HEK293T (cell line): Measurements from ENCODE around the gene NUP58.

Experiments
- ELF4 ChIP-seq: fragments of 450-650 bp; IDR thresholded peaks from 2 replicates; pipeline ENCODE4 v1.6.1; 2017; ENCODE audit warnings: antibody characterized with exemption
- FOXM1 ChIP-seq: fragments of 450-650 bp; IDR thresholded peaks from 2 replicates; pipeline ENCODE4 v1.6.1; 2017; ENCODE audit warnings: mild to moderate bottlenecking, borderline replicate concordance
- SUZ12 ChIP-seq: fragments of 450-650 bp; IDR thresholded peaks from 2 replicates; pipeline ENCODE4 v1.6.1; 2016; ENCODE audit warnings: mild to moderate bottlenecking
- TF ChIP-seq, protein P1 (sequence below): fragments of 450-650 bp; IDR thresholded peaks from 2 replicates; pipeline ENCODE4 v1.6.1; 2016

DNA sequence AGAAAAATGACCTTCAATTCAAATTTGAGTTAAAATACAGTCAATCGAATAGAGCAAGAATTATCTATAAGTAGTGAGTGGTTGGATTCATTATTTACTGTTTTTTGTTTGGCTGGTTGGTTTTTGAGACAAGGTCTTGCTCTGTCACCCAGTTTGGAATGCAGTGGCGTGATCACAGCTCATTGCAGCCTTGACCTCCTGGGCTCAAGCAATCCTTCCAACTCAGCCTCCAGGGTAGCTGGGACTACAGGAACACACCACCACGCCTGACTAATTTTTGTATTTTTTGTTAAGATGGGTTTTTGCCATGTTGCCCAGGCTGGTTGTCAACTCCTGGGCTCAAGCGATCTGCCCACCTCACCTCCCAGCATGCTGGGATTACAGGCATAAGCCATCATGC lies 39.2 kb upstream of the NUP58 start:
- TF ChIP-seq SUZ12 (no peak), FOXM1 (no peak), ELF4 (no peak)
- TF ChIP-seq, protein P1, sequence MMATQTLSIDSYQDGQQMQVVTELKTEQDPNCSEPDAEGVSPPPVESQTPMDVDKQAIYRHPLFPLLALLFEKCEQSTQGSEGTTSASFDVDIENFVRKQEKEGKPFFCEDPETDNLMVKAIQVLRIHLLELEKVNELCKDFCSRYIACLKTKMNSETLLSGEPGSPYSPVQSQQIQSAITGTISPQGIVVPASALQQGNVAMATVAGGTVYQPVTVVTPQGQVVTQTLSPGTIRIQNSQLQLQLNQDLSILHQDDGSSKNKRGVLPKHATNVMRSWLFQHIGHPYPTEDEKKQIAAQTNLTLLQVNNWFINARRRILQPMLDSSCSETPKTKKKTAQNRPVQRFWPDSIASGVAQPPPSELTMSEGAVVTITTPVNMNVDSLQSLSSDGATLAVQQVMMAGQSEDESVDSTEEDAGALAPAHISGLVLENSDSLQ = no peak
